A673 (cell line): ENCODE measurements around the gene FA2H.

Experiments
- EZH2 ChIP-seq: fragments of 200-600 bp; sonication (generic); IDR thresholded peaks from 2 replicates; pipeline ENCODE4 v1.6.1; 2017; ENCODE audit warnings: borderline replicate concordance, low read depth, mild to moderate bottlenecking, mixed read lengths, antibody characterized with exemption, low read length; ENCODE audit not compliant: poor library complexity, severe bottlenecking
- TF ChIP-seq, protein P1 (sequence below): fragments of 300-800, 200-600 bp; sonication (generic); conservative IDR thresholded peaks from 2 replicates; pipeline ENCODE4 v1.5.1; 2017; ENCODE audit warnings: low read depth, mild to moderate bottlenecking, antibody characterized with exemption, low read length, moderate library complexity, mixed read lengths

DNA sequence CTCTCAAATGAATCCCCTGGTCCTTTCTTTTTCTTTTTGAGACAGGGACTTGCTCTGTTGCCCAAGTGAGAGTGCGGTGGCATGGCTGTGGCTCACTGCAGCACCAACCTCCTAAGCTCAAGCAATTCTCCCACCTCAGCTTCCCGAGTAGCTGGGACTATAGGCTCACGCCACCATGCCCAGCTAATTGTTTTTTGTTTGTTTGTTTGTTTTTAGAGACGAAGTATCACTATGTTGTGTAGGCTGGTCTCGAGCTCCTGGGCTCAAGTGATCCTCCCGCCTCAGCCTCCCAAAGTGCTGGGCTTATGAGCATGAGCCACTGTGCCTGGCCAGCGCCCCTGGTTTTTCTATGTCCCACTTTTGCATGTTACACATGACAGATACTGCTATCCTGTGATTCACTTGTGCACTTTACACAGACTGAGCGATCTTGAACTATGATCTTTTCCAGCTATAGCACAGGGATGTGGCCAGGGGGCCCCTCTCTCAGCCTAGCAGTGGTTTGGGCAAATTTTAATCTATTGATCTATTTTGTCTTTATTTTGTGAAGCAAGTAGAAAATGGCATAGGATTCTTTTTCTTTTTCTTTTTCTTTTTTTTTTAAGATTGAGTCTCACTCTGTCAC is 42.7 kb downstream of the FA2H start:
- TF ChIP-seq, protein P1, sequence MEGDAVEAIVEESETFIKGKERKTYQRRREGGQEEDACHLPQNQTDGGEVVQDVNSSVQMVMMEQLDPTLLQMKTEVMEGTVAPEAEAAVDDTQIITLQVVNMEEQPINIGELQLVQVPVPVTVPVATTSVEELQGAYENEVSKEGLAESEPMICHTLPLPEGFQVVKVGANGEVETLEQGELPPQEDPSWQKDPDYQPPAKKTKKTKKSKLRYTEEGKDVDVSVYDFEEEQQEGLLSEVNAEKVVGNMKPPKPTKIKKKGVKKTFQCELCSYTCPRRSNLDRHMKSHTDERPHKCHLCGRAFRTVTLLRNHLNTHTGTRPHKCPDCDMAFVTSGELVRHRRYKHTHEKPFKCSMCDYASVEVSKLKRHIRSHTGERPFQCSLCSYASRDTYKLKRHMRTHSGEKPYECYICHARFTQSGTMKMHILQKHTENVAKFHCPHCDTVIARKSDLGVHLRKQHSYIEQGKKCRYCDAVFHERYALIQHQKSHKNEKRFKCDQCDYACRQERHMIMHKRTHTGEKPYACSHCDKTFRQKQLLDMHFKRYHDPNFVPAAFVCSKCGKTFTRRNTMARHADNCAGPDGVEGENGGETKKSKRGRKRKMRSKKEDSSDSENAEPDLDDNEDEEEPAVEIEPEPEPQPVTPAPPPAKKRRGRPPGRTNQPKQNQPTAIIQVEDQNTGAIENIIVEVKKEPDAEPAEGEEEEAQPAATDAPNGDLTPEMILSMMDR: no peak
- no peak for TF ChIP-seq EZH2
